K562 (cell line): Measurements from ENCODE around the gene ACKR2. TPM values are rescaled to one million over a fixed set of nuclear protein-coding genes. Genes with fewer than 3 reads are reported as not detected.

Experiments
- ATAC-seq: fragments of 200-7000 bp; cut with Tn5 transposase; 3 replicates; pipeline ENCODE4 v1.9.1; 2020; ENCODE audit warnings: moderate library complexity
- BruUV-seq: library from RNA; stranded (reverse); fragments of 400-500 nt; replicated peaks from 2 replicates; lab custom pipeline; 2021; lab: Mats Ljungman, UMichigan
- CTCF ChIA-PET: fragments of 300-600 bp; formaldehyde crosslinking; extraction: SDS; loops from one replicate; lab custom pipeline; 2021; ENCODE audit warnings: low intra/inter-chr PET ratio; lab: Yijun Ruan, JAX
- POLR2A ChIA-PET: fragments of 300-600, 350-650 bp; sonication (Branson Sonifier 250); formaldehyde crosslinking; extraction: SDS; loops from one replicate; lab custom pipeline; 2021; ENCODE audit warnings: antibody characterized with exemption, inconsistent platforms; lab: Yijun Ruan, JAX
- DNase-seq, 4 experiments: peaks; one replicate each; pipeline versions ENCODE4 v3.0.0 to v3.0.0-alpha.2; 2011 to 2018; ENCODE audit warnings: low spot score in 3 of 4, mixed read lengths in 3 of 4; ENCODE audit errors: extremely low read depth in 1 of 4
- FAIRE-seq: peaks from 2 replicates; lab custom pipeline; 2011; peaks lifted over from hg19 to GRCh38; lab: Jason Lieb, UNC
- H2AFZ ChIP-seq: 2 replicates; pipeline ENCODE4 v1.6.0; 2011; ENCODE audit warnings: low read depth, low read length, control low read depth, inconsistent platforms
- H3K27ac ChIP-seq: fragments of 200-600 bp; 3 replicates; pipeline ENCODE4 v1.8.0; 2011; ENCODE audit warnings: low read depth, mild to moderate bottlenecking, control low read depth, inconsistent platforms, low read length, moderate library complexity, mixed read lengths; ENCODE audit errors: extremely low read depth
- H3K27me3 ChIP-seq, 2 experiments: fragments of 300-600 bp in 1 of 2; 2 replicates in 1 of 2; 3 replicates in 1 of 2; pipeline versions ENCODE4 v1.6.0 to v1.8.0; 2011; ENCODE audit warnings: inconsistent platforms in 2 of 2, low read length in 2 of 2, mild to moderate bottlenecking in 1 of 2, mixed read lengths in 1 of 2, moderate library complexity in 1 of 2; ENCODE audit not compliant: control insufficient read depth in 2 of 2, insufficient read depth in 2 of 2
- H3K36me3 ChIP-seq: fragments of 300-600 bp; 3 replicates; pipeline ENCODE4 v1.8.0; 2011; ENCODE audit warnings: mild to moderate bottlenecking, low read length, inconsistent platforms; ENCODE audit not compliant: control insufficient read depth, insufficient read depth
- H3K4me1 ChIP-seq, 2 experiments: fragments of 200-600 bp in 1 of 2; replicated peaks in 1 of 2; 2 replicates in 1 of 2; 3 replicates in 1 of 2; pipeline versions ENCODE4 v1.5.1 to v1.8.0; 2011; ENCODE audit warnings: inconsistent platforms in 2 of 2, low read length in 2 of 2, mild to moderate bottlenecking in 1 of 2, mixed read lengths in 1 of 2, moderate library complexity in 1 of 2; ENCODE audit not compliant: control insufficient read depth in 2 of 2, insufficient read depth in 2 of 2
- H3K4me2 ChIP-seq: 2 replicates; pipeline ENCODE4 v1.6.1; 2011; ENCODE audit warnings: low read length, control low read depth, inconsistent platforms, mixed read lengths; ENCODE audit not compliant: insufficient read depth
- H3K4me3 ChIP-seq: fragments of 200-600 bp; sonication (generic), shearing (Covaris generic); 2 replicates; pipeline ENCODE4 v1.5.1; 2016; ENCODE audit warnings: control low read depth, inconsistent platforms
- H3K79me2 ChIP-seq: fragments of 200-600 bp; 3 replicates; pipeline ENCODE4 v1.8.0; 2011; ENCODE audit warnings: low read length, inconsistent platforms; ENCODE audit not compliant: control insufficient read depth, insufficient read depth
- H3K9ac ChIP-seq, 2 experiments: 2 replicates each; pipeline versions ENCODE4 v1.6.0 to v1.6.1; 2011; ENCODE audit warnings: low read depth in 2 of 2, low read length in 2 of 2, control low read depth in 1 of 2, inconsistent platforms in 1 of 2, mild to moderate bottlenecking in 1 of 2, mixed read lengths in 1 of 2; ENCODE audit not compliant: insufficient read depth in 1 of 2
- H3K9me1 ChIP-seq: one replicate; pipeline ENCODE4 v1.6.0; 2011; ENCODE audit warnings: inconsistent platforms, mild to moderate bottlenecking, low read length, moderate library complexity; ENCODE audit not compliant: control insufficient read depth, insufficient read depth
- H3K9me3 ChIP-seq: replicated peaks from 2 replicates; pipeline ENCODE4 v1.5.1; 2011; ENCODE audit warnings: low read depth, low read length, inconsistent platforms; ENCODE audit not compliant: control insufficient read depth, insufficient read depth
- H4K20me1 ChIP-seq: replicated peaks from 2 replicates; pipeline ENCODE4 v1.6.1; 2011; ENCODE audit warnings: low read length, inconsistent platforms, mixed read lengths; ENCODE audit not compliant: control insufficient read depth, insufficient read depth
- MGA ChIP-seq: fragments of 450-650 bp; IDR thresholded peaks from 2 replicates; pipeline ENCODE4 v1.6.1; 2016; ENCODE audit warnings: mild to moderate bottlenecking, moderate library complexity
- ZNF212 ChIP-seq: fragments of 450-650 bp; formaldehyde crosslinking; IDR thresholded peaks from 2 replicates; pipeline ENCODE4 v1.4.0; 2020; ENCODE audit warnings: mild to moderate bottlenecking
- WGBS: fragments of 100-300 bp; shearing (Covaris generic); methylation state at CpG from one replicate; pipeline ENCODE4 v1.1.6; 2016; ENCODE audit warnings: low coverage, mixed read lengths; ENCODE audit not compliant: insufficient coverage; ENCODE audit errors: missing lambda C conversion rate; 5-methylcytosine and 5-hydroxymethylcytosine counted together
- in situ Hi-C: fragments of 300-500 bp; cut with MboI; formaldehyde crosslinking; loops from 4 replicates; pipeline ENCODE4 v1.15.0; 2018; ENCODE audit warnings: inconsistent platforms, mixed read lengths
- intact Hi-C: fragments of 100-400 bp; cut with micrococcal nuclease; formaldehyde crosslinking; loops from 2 replicates; pipeline ENCODE4 v1.14.2; 2022
- polyA plus RNA-seq, 8 experiments: library from polyadenylated mRNA; depleted of rRNA in 4 of 8; stranded (reverse) in 5 of 8; unstranded in 3 of 8; fragments of >200 nt; fragmentation: Nextera tagmentation in 2 of 8; fragmentation: Illumina TruSeq in 1 of 8; extraction: Ambion mirVana in 2 of 8; extraction: Trizol in 1 of 8; gene quantifications; 2 replicates each; pipeline versions ENCODE4 v1.2.1 to v1.2.3, GENCODE V29; 2011 to 2014; ENCODE audit warnings: inconsistent platforms in 1 of 8, missing spikeins in 1 of 8
- total RNA-seq, 7 experiments: library from RNA; depleted of rRNA in 6 of 7; stranded (reverse); fragments of >200 nt in 6 of 7; fragmentation: Illumina TruSeq in 2 of 7; extraction: Trizol in 2 of 7; gene quantifications; 2 replicates each; pipeline versions ENCODE4 v1.2.1 to v1.2.3, GENCODE V29; 2011 to 2021; ENCODE audit warnings: low replicate concordance in 1 of 7

ACKR2 gene
- total and polyA plus RNA-seq, 9 of the 15 experiments (the other 6 are each of a cell fraction or from before 2014, with no cell fraction given) = 0.03 to 0.69 (median 0.25) TPM; not detected in 1

GRCh38 chr3:42906848-42907183, 97.6 kb downstream of the ACKR2 start:
- ChIA-PET POLR2A (no interaction called here), CTCF (no interaction called here)
- H3K9me3 ChIP-seq = no peaks in the 10 kb centered on the region
- in situ Hi-C loops (no loop called here), intact Hi-C loops (no loop called here)
- no peak overlapping the region for H3K4me3 ChIP-seq
- H3K27ac ChIP-seq = no peak overlapping the region
- no peaks in the 10 kb centered on the region for H3K9me1 ChIP-seq
- H3K36me3 ChIP-seq = no peaks in the 10 kb centered on the region
- TF ChIP-seq MGA = no peak
- TF ChIP-seq ZNF212 (CRISPR knock-in tag) = 0 out of 2 replicates have a peak, but pooled peaks have one; percentile 6
- DNase-seq (no peak), ATAC-seq (no peak), FAIRE-seq (no peak)
- peaks cover 30 to 33% of the 10 kb centered on the region in 2 experiments for H3K27me3 ChIP-seq
- BruUV-seq = no TSS peak
- 6% methylated on average over 4 of the region's 4 CpGs for WGBS
- H3K4me2 ChIP-seq = no peak overlapping the region
- H2AFZ ChIP-seq = no peak overlapping the region
- H3K4me1 ChIP-seq = peaks cover 0 to 14% of the 10 kb centered on the region in 2 experiments; a peak in 2 of 5 replicates
- 0 out of 2 replicates have a peak, but pooled peaks cover 4% of the 10 kb centered on the region for H4K20me1 ChIP-seq
- H3K9ac ChIP-seq = no peak overlapping the region
- no peaks in the 10 kb centered on the region for H3K79me2 ChIP-seq
